ENCODE measurements around the gene FAF1. TPM values are rescaled to one million over a fixed set of nuclear protein-coding genes. Genes with fewer than 3 reads are reported as not detected.

Gene FAF1
- total and polyA plus RNA-seq, 9 of the 15 experiments (the other 6 are each of a cell fraction or from before 2014, with no cell fraction given): 48.7 to 225 (median 118) TPM

DNA sequence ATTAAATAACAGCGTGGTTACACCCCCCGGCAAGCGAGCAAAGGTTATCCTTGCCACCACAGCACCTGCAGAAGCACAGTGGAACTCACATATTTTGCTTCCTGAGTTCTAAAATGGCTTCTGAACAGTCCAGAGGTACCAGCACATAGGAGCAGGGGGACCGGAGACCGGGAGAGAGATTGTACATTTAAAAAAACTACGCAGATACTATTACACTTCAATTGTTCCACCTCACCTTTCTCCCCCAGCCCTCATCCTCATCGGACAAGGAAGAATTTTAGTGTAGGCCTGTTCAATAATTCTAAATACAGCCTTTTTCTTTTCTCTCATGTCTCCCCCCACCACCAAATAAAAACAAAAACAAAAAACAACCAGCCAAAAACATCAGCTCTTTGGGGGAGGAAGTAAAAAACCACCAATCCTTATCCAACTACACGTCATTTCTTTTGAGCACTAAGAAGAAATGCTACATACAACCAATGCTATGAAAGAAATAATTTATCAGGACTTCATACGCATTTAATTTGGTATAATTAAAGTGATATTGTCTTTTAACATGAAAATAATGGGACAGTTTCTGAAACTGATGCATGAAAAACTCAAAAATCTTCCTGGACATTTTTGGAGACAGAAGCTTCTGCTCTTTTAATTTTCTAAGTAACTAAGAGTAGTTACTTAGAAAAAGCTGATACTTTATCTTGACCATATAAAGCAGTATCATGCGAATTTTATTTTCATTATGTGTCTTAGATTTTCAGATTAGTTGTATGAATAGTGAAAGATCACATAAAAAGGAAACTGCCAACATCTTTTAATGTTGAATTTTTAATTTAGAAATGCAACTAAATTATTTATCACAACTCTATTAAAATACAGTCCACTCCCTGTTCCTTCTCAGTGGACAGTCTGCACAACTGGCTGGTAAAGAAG, 19.1 kb upstream of the FAF1 start (continued):
- TF ChIP-seq, protein P1, sequence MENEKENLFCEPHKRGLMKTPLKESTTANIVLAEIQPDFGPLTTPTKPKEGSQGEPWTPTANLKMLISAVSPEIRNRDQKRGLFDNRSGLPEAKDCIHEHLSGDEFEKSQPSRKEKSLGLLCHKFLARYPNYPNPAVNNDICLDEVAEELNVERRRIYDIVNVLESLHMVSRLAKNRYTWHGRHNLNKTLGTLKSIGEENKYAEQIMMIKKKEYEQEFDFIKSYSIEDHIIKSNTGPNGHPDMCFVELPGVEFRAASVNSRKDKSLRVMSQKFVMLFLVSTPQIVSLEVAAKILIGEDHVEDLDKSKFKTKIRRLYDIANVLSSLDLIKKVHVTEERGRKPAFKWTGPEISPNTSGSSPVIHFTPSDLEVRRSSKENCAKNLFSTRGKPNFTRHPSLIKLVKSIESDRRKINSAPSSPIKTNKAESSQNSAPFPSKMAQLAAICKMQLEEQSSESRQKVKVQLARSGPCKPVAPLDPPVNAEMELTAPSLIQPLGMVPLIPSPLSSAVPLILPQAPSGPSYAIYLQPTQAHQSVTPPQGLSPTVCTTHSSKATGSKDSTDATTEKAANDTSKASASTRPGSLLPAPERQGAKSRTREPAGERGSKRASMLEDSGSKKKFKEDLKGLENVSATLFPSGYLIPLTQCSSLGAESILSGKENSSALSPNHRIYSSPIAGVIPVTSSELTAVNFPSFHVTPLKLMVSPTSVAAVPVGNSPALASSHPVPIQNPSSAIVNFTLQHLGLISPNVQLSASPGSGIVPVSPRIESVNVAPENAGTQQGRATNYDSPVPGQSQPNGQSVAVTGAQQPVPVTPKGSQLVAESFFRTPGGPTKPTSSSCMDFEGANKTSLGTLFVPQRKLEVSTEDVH (IDR thresholded peaks at IDR 0.05; ENCODE audit: low read depth, partially characterized antibody): no peak
- TF ChIP-seq GATA2 (CRISPR knock-in tag; IDR thresholded peaks at IDR 0.05): no peak
- TF ChIP-seq FOXM1 (IDR thresholded peaks at IDR 0.05; ENCODE audit: low read depth): 0 out of 2 replicates have a peak, but pooled peaks have one; percentile 25
- TF ChIP-seq FOXM1 (CRISPR knock-in tag; IDR thresholded peaks at IDR 0.05; ENCODE audit: low read depth): no peak
- TF ChIP-seq, protein P2, sequence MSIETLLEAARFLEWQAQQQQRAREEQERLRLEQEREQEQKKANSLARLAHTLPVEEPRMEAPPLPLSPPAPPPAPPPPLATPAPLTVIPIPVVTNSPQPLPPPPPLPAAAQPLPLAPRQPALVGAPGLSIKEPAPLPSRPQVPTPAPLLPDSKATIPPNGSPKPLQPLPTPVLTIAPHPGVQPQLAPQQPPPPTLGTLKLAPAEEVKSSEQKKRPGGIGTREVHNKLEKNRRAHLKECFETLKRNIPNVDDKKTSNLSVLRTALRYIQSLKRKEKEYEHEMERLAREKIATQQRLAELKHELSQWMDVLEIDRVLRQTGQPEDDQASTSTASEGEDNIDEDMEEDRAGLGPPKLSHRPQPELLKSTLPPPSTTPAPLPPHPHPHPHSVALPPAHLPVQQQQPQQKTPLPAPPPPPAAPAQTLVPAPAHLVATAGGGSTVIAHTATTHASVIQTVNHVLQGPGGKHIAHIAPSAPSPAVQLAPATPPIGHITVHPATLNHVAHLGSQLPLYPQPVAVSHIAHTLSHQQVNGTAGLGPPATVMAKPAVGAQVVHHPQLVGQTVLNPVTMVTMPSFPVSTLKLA (conservative IDR thresholded peaks at IDR 0.05): peak in 1 of 2 experiments; percentile 19; a peak in 2 of 4 replicates
- no peak for TF ChIP-seq FUS (optimal IDR thresholded peaks at IDR 0.05; ENCODE audit: low read depth, low read length)
- 0 out of 2 replicates have a peak, but pooled peaks have one; percentile 40 for TF ChIP-seq SNIP1 (IDR thresholded peaks at IDR 0.05; ENCODE audit: low read depth)
- TF ChIP-seq SMARCE1 (IDR thresholded peaks at IDR 0.05): 0 out of 2 replicates have a peak, but pooled peaks have one; percentile 21
- TF ChIP-seq ZSCAN29 (IDR thresholded peaks at IDR 0.05): peak; percentile 39; the same call in 1 of the 2 replicates
- peak; percentile 71 for TF ChIP-seq ZNF24 (IDR thresholded peaks at IDR 0.05)
- no peak; the same call in 1 of the 2 replicates for TF ChIP-seq HLTF (IDR thresholded peaks at IDR 0.05)
- peak; percentile 42; the same call in 1 of the 2 replicates for TF ChIP-seq MTA2 (IDR thresholded peaks at IDR 0.05; ENCODE audit: low read depth)
- TF ChIP-seq, protein P3, sequence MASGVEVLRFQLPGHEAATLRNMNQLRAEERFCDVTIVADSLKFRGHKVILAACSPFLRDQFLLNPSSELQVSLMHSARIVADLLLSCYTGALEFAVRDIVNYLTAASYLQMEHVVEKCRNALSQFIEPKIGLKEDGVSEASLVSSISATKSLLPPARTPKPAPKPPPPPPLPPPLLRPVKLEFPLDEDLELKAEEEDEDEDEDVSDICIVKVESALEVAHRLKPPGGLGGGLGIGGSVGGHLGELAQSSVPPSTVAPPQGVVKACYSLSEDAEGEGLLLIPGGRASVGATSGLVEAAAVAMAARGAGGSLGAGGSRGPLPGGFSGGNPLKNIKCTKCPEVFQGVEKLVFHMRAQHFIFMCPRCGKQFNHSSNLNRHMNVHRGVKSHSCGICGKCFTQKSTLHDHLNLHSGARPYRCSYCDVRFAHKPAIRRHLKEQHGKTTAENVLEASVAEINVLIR (CRISPR knock-in tag; IDR thresholded peaks at IDR 0.05): no peak
- TF ChIP-seq, protein P4, sequence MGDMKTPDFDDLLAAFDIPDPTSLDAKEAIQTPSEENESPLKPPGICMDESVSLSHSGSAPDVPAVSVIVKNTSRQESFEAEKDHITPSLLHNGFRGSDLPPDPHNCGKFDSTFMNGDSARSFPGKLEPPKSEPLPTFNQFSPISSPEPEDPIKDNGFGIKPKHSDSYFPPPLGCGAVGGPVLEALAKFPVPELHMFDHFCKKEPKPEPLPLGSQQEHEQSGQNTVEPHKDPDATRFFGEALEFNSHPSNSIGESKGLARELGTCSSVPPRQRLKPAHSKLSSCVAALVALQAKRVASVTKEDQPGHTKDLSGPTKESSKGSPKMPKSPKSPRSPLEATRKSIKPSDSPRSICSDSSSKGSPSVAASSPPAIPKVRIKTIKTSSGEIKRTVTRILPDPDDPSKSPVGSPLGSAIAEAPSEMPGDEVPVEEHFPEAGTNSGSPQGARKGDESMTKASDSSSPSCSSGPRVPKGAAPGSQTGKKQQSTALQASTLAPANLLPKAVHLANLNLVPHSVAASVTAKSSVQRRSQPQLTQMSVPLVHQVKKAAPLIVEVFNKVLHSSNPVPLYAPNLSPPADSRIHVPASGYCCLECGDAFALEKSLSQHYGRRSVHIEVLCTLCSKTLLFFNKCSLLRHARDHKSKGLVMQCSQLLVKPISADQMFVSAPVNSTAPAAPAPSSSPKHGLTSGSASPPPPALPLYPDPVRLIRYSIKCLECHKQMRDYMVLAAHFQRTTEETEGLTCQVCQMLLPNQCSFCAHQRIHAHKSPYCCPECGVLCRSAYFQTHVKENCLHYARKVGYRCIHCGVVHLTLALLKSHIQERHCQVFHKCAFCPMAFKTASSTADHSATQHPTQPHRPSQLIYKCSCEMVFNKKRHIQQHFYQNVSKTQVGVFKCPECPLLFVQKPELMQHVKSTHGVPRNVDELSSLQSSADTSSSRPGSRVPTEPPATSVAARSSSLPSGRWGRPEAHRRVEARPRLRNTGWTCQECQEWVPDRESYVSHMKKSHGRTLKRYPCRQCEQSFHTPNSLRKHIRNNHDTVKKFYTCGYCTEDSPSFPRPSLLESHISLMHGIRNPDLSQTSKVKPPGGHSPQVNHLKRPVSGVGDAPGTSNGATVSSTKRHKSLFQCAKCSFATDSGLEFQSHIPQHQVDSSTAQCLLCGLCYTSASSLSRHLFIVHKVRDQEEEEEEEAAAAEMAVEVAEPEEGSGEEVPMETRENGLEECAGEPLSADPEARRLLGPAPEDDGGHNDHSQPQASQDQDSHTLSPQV (IDR thresholded peaks at IDR 0.05): peak; percentile 40; the same call in 1 of the 2 replicates

Data from K562 (cell line).